Prostate gland (tissue), 2 donors: Measurements from ENCODE around the gene BIRC2.

ENCODE experiments used
- CTCF ChIP-seq, 4 experiments: fragments of 200-600 bp in 2 of 4; fragments of 450-650 bp in 2 of 4; sonication (generic) in 2 of 4; IDR thresholded peaks; 1 replicate in 3 of 4; 2 replicates in 1 of 4; pipeline ENCODE4 v1.5.1; 2016 to 2019; ENCODE audit warnings: antibody characterized with exemption in 4 of 4, mild to moderate bottlenecking in 2 of 4, moderate library complexity in 2 of 4
- POLR2A ChIP-seq: fragments of 450-650 bp; IDR thresholded peaks from one replicate; pipeline ENCODE4 v1.6.1; 2016; ENCODE audit warnings: antibody characterized with exemption, mild to moderate bottlenecking

GRCh38 chr11:102395720-102396393 lies 48.8 kb downstream of the BIRC2 start:
- no peak for TF ChIP-seq POLR2A
- TF ChIP-seq CTCF (IDR thresholded peaks at IDR 0.05) = no peak
